Neural progenitor cell (in vitro differentiated cells): ENCODE results near the gene SSNA1.

Experiments used
- CTCF ChIP-seq: fragments of 200-600 bp; sonication (generic); IDR thresholded peaks from 2 replicates; pipeline ENCODE4 v1.5.1; 2017; ENCODE audit warnings: antibody characterized with exemption, mild to moderate bottlenecking
- EZH2 ChIP-seq: fragments of 200-600 bp; sonication (generic); IDR thresholded peaks from 2 replicates; pipeline ENCODE4 v1.6.1; 2017; ENCODE audit warnings: antibody characterized with exemption, mild to moderate bottlenecking, moderate library complexity

- TF ChIP-seq CTCF (no peak), EZH2 (no peak)
Observed at GRCh38 chr9:137161558-137162486, 26.7 kb upstream of the SSNA1 start.
